DOHH2 (cell line): ENCODE data around the gene BTRC.

Experiments used
- CTCF ChIP-seq: fragments of 200-600 bp; sonication (generic); IDR thresholded peaks from one replicate; pipeline ENCODE4 v1.5.1; 2014; ENCODE audit warnings: antibody characterized with exemption, mild to moderate bottlenecking, low read depth, low read length; ENCODE audit not compliant: poor library complexity, severe bottlenecking
- EZH2phosphoT487 ChIP-seq: fragments of 200-600 bp; sonication (generic); IDR thresholded peaks from 2 replicates; pipeline ENCODE4 v1.6.1; 2017; ENCODE audit warnings: borderline replicate concordance, mild to moderate bottlenecking, antibody characterized with exemption, low read length, moderate library complexity, mixed read lengths

- no peak for TF ChIP-seq CTCF
- no peak for TF ChIP-seq EZH2phosphoT487
Observed at GRCh38 chr10:101357958-101358357, 4.0 kb downstream of the BTRC start.
